NCI-H748 treated with DMSO at 0.1 percent for 48 hours (cell line): ENCODE measurements around the gene LBX2.
"Not testable (repeated sequence)": the region's sequence is repeated elsewhere in the genome, so short reads cannot be mapped to it uniquely, and the experiment has no call there.

ENCODE experiments used
- DNase-seq: peaks from one replicate; lab custom pipeline; 2025; lab: John Stamatoyannopoulos, UW

The LBX2 gene

DNA sequence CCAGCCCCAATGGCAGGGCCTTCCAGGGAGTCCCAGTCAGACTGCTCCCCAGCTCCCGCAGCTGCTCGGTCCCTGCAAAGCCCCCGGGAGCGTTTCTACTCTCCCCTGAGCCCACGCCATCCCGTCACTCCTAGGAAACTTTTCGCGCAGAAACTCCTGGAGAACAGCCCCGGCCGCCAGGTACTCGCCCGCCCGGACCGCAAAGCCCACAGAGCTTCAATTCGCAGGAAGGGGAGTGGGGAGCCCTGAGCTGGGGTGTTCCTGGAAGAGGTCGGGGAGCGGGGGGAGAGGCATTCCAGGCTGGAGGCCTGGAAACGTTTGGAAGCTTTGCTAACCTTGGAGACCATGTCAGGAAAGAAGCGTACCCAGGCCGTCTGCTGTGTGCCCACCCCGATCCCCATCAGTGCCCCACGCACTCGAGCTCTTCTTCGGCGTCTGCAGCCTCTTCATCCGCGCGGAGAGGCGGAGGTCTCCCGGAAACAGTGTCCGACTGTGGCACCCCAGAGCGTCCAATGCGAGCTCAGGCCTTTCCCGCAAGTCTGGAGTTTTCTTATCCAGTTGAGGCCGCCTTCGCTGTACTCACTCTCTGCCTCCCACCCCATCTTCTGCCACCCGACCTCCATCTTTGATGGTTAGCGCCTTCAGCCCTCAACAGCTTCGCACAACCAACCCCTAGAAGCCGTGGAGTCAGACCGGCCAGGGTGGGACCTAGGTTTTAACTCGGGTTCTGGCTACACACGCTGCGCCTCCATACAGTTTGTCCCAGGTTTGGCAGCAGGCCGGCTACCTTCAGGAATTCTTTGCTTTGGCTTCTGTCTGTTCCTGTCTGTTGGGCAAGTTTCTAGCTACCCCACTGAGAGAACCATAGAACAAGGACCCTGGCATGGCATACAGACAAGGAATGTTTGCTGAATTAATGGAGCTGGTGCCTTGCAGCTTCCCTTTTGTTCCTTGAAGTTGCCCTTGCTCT, 4.4 kb upstream of the LBX2 start:
- no peak for DNase-seq

DNA sequence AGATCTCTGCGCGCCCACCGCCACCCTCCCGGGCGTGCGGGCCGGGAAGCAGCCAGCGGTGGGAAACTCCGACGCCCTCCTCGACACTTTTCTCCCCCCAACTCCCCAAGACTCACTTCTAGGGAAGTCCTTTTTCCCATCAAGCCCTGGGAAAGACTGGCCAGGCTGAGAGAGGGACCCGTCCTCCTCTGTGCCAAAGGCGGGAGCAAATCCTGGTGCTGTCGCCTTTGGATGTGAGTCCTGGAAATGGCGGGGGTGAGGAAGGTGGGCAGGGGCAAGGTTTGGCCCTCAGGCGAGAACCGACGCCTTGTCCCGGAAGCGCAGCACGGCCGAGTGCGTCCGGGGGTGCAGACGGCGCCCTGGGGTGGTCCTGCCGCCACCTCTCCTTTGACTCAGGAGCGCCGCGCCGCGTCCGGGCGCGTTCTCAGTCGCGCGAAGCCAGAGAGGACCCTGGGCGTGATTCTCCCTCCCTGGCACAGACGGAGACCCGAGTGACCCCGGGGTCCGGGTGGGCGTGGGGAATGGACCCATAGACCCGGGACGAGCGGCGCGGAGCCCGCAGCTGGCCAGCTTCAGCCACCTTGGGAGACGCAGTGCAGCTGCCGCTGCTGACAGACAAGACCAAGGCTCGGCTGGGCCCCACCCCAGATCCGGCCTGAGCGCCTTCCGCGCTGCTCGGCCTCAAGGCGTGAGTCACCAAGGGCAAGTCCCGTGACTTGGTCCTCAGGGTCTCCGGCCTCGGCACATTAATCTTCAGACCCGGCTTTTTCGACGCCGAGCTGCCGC, 3.5 kb upstream of the LBX2 start:
- no peak for DNase-seq

DNA sequence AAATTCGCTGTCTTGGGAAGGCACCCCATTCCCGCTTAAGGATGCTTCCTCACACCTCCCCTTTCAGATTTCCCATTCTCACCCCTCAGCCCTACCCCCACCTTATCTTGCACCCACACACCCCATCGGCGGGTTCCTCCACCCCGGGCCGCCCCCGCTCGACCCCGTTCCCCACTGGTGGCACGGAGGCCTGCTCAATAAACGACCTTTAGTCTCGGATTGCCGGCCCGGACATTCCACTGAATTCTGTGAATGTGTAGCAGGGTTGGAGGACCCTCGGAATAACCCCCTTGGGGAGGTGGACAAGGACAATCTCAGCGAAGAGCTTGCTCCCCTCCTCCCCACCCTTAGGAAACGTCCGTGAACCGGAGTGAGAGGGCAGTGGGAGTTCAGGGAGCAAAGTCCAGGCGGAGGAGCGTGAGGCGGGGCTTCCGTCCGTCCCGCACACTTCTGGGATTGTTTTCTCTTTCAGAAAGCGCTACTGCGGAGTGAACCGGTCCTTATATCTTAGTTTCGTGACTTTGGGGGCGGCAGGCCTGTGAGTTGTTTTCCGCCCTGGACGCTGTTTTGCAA, 2.8 kb upstream of the LBX2 start:
- no peak for DNase-seq

DNA sequence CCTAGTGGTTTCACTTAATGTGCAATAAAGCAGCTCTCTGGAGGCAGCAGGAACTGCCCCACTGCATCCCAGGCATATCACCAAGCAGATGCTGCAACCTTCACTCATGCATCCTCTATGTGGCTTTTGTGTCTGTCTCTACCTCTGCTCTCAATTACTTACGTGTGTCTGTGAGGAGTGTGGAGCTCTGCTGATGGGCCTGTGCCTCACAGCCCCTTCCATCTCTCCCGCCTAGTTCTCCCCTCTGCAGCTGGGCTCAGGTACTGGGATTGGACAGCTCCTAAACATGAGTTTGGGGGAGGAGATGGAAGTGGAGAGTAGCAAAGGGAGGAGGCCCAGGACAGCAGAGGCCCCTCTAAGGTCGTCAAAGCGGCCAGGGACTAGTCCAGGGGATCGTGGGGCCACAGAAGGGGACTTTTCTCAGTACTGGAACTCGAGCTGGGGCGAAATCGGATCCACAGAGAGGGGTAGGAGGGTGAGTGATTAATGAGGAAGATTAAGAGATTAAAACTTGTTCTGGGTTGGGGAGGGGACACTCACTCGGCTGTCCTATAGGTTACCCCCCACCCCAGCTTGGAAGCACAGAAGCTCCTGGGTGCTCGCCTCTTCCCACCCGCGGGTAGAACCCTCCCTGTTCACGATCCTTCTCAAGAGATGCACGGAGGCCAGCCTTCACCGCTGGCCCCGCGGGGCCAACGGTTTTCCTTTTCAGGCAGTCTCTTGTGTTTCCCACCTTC, 2.1 kb upstream of the LBX2 start:
- DNase-seq, result no peak

DNA sequence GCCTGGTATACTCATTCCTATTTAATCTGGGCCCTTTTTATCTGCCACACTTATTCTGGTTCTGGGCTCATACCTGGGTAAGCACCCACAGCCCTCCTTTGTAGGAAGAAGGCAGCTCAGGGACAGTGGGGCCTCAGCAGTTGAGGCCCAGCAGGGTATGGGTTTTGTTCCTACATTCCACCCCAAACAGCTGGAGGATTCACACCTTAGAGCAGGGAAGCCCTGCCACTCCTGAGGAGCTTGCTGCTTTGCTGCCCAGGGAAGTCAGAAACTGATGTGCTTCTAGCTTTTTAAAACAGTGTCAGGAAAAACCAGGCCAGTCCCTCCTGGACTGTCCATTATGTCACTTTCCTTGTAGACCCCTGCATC, 1.2 kb upstream of the LBX2 start:
- DNase-seq, result no peak

DNA sequence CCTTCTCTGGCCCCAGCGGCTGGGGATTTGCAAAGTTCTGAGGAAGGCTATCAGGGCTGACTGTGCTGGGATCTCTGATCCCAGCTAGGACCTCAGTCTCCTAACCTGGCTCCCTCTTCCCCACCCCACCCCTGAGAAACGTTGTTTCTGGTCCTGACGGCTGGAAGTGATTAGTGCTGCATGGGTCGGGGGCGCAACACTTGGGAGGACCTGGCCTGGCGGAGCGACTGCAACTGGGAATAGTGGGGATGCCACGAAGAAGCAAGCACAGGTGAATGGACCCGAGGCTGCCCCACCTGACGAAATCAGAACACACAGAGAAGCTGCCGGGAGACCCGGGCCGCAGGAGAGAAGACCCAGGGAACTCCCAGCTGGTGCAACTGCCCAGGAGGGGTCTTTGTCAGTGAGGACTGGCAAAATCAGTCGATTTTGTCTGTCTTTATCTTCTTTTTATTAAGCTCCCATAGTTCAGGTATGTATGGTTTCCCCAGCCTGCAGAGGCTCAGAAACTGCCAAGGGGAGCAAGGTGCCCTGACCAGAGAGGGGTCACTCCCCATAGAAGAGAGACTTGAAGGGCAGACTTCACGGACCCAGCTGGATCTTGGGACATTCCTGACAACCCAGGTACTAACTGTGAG, 656 bp upstream of the LBX2 start:
- DNase-seq, result no peak

DNA sequence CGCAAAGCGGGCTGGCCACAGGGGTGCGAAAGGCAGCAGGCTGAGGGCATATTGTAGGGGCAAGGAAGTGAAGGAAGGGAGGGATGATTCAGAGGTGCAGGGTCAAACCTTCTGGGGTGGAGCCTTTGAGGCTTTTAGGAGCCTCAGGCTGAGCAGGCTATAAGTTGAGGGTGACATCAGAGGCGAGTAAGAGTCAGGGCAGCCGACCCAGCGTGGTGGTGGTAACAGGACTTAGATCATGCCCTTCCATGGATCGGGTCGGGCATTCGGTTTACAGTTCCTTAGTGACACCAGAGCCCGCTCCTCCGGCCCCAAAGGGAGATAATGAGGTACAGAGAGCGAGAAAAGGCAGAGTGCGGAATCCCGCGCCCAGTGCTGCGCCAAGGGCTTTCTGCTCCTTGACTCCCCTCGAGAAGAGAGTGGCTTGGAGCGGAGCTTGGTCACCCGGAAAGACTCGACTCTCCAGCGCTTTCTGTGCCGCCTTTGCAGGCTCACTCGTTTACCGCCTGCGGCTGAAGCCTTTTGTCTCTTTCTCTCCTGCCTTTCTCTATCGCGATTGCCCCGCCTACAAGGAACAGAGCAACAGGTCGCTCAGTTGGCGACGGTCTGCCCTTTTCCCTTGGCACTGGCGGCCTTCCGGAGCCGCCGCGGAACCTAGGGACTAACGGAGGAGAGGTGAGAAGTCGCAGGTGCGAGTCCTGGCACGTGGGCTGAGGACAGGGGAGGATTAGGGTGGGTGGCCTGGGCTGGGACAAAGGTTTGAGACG, 720 bp downstream of the LBX2 start:
- DNase-seq, result no peak

DNA sequence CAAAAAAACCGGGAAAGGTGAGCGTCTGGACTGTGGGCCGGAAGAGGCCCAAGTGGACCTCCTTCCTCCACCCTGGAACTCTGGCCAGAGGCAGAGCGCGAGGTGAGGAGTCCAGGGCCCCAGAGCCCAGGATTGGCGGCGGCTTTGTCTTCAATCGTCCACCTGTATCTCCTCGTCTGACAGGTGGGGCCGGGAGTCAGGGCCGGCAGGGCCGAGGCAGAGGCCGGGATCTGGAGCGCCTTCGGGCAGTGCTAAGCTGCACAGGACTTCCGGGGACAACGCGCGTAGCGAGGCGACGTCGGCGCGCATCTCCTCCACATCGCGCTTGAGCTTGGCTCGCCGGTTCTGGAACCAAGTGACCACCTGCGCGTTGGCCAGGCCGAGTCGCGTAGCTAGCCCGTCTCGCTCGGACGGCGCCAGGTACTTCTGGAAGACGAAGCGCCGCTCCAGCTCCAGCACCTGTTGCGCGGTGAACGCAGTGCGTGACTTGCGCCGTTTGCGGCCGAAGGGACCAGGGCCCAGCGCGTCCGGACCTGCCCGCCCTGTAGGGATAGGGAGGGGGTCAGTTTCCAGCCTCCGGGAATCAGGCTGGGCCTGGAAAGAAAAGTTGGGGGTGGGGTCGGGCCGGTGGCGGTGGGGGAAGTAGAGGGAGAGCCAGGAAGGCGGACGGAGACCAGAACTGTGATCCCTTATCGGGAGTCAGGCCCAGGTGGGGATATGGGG, 1.5 kb downstream of the LBX2 start:
- DNase-seq, result no peak

DNA sequence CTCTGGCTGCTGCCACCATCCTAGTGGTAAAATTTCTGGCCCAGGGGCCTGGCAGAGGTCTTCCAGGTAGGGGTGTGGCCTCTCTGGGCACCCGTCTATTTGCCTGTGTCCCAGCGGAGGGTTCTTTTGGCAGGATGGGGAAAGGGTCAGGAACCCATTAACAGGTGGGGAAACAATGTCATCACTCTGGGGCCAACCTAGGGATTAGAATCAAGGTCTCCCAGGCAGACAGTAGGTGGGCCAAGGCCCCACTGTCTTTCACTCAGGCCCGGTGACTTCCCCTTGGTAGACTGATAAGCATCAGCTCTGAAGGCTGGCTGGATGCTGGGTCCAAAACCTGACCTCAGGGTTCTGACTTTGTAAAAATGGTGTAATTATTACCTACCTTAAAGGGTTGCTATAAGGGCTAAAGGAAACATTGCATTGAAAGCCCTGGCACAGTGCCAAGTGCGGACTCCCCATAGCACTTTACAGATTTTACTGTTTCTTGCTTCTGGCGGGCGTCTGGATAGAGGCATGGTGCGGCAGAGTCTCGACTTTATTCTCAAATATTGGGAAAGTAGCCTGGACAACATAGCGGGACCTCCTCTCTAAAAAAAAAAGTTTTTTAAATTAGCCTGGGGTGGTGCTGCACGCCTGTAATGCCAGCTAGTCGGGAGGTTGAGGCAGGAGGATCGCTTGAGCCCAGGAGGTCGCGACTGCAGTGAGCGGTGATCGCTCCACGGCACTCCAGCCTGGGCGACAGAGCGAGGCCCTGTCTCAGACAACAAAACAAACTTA, 2.2 kb downstream of the LBX2 start:
- DNase-seq, result no peak

DNA sequence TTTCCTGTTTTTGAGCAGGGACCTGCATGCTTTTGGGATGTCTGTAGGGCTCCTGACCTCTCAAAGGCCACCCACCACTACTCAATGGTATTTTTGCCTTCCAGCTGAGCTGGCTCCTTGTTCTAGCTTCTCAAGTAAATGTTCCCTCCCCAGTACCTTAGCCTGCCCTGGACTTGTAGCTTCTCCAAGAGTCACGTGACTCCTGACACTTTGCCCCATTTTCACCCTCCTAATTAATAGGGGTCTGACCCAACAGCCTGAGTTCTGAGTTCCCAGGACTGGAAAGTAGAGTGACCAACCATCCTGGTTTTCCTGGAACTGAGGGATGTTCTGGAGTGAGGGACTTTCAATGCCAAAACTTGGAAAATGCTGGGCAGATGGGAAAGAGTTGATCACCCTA, 4.0 kb downstream of the LBX2 start:
- no peak for DNase-seq

DNA sequence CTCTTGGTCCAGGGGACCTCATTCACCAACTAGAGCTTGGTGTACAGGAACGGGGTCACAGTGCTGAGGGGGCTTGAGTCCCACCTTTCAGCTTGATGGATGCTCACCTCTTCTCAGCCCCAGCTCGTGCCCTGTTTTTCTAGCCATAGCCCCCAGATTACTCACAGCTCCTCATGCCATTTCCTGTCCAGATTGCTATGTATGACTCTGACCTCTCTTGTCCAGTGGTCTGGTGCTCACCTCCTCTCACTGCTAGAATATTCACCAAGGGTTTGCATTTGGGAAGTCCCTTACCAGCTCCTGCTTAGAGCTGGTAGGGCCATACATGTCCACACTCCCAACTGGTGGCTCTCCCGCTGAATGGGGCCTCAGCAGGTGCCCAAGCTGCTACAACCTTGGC, 5.9 kb downstream of the LBX2 start:
- DNase-seq, result no peak

DNA sequence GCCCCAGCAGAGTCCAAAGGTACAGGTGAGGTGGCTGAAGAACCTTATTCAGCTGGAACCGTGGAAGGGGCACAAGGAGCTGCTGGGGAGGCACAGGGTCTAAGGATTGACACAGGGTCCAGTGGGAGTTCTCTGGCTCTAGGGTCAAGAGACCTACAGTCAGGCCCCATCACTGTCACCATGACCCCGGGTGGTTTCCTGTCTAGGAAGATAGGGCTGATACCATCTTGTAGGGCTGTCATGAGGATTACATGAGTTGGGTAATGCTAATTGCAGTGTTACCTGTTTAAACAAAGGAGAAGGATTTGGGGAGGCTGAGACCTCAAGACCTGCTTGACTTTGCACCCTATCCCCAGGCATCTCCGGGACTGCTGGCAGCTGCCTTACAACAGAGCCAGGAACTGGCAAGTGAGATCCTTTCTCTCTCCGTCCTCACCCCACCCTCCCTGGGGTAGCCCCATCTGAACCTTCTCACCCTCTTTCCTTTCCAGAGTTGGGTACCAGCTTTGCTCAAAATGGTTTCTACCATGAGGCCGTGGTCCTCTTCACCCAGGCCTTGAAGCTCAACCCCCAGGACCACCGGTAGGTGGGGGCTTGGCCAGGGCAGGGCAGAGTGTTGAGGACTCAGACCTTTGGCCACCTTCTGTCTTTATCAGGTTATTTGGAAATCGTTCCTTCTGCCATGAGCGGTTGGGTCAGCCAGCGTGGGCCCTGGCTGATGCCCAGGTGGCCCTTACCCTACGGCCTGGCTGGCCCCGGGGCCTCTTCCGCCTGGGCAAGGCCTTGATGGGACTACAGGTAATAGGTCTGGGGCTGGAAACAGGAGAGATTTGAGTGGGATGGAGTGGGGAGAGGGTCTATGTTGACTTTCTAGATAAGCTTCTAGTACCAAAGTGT, 7.5 kb downstream of the LBX2 start:
- DNase-seq, result no peak

DNA sequence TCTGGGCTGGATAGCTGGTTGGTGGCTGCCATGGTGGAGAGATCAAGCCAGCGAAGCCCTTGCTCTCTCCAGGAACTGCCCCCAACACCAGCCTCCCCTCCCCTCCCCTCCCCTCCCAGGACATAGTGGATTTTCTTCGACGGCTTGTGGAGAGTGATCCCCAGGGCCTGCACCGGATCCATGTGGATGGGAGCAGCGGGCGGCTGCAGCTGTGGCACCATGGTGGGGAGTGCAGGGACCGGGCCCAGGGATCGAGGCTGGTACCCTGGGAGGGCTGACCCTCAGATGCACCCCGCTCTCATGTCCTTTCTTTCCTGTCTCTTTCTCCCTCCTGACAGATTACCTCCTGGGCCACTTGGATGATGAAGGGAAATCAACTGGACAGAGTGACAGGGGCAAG, 9.5 kb downstream of the LBX2 start:
- no peak for DNase-seq

DNA sequence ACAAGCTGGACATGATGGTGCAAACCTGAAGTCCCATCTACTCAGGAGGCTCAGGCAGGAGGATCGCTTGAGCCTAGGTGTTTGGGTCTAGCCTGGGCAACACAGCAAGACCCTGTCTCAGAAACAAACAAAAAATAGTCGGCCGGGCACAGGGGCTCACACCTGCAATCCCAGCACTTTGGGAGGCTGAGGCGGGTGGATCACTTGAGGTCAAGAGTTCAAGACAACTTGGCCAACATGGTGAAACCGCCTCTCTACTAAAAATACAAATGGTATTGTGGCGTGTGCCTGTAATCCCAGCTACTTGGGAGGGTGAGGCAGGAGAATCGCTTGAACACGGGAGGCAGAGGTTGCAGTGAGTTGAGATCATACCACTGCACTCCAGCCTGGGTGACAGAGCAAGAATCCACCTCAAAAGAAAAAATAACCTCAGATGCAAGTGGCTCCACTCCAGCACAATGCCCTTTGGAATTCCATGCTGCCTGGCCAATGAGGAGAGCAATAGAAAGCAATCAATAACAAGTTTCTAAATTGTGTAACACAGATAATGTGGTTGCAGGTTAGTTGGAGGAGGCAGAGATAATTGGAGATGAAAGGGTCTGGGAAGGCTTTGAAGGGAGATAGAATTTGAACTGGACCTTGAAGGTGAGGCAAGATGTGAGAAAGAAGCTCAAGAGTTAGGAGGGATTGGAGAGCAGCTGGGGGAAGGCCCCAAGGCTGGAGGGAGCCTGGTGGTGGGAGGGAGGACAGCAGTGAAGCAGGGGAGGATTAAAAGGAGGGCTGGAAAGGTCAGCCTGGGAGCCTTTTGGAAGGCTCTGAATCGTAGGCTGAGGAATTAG, 10.5 kb downstream of the LBX2 start:
- DNase-seq, result no peak

DNA sequence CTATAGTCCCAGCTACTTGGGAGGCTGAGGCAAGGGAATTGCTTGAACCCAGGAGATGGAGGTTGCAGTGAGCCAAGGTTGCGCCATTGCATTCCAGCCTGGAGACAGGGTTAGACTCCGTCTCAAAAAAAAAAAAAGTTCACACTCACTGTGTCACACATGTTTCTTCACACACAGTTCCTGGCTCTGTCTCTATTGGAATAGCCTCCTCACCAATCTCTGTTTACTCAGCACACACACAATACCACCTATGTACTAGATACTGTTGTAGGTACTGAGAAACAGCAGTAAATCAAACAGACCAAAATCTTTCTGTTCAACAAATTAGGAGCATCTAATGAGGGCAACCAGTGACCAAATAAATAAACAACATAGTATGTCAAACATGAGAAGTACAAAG, 13.3 kb downstream of the LBX2 start:
- DNase-seq, result no peak

DNA sequence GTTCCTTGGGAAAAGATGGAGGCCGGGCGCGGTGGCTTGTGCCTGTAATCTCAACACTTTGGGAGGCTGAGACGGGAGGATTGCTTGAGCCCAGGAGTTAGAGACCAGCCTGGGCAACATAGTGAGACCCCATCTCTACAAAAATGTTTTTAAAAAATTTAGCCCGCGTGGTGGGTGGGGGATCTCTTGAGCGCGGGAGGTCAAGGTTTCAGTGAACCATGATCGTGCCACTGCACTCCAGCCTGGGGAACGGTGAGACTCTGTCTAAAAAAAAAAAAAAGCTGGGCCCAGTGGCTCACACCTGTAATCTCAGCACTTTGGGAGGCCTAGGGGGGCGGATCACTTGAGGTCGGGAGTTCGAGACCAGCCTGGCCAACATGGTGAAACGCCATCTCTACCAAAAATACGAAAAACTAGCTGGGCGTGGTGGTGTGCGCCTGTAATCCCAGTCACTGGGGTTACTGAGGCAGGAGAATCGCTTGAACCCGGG, 15.7 kb downstream of the LBX2 start:
- DNase-seq, result not testable (repeated sequence)
